Myometrial cell (primary cell): ENCODE measurements around the gene PROSER2. TPM values are rescaled to one million over a fixed set of nuclear protein-coding genes. Genes with fewer than 3 reads are reported as not detected.

Experiments used
- total RNA-seq: library from RNA; depleted of rRNA; stranded (reverse); fragments of >200 nt; gene quantifications from 2 replicates; pipeline ENCODE4 v1.2.3, GENCODE V29; 2015

Gene PROSER2
- 4.3 and 11.3 TPM in 2 replicates for total RNA-seq

DNA sequence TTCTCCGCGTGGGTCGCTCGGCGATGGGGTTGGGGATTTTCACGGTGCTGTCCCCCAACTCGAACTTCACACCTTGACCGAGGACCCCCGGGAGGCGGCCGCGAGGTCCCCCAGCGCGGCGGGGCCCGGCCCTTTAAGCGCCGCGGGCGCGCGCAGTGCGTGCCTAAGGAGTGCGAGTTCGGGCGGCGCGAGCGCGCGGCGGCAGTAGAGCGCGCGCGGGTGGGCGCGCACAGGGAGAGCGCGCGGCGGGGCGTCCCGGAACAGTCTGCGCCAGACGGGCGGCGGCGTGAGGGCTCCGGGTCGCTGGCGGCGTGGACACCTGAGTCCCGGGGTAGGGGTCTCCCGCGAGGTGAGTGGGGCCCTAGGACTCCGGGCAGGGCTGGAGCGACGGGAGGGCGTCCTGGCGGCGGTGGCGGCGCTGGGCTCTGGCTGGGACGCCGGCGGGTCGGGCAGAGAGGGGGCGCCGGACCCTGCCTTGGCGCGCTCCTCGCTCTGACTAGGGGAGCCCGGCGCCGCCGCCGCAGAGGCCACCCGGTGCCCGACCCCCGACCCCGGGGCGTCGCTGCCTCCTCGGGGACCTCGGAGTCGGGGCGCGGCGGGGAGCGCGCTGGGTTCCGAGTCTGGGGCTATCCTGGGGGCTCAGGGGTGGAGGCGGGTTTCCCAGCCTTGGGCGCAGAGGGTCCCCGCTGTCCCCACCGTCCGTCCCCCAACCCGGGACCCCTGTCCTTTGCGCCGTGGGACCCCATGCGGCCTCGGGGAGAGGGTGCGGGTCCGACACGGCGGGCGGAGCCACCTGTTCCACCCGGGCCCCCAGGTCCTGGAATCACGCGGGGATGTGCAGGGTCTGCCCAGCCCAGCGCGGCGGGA, at the start of gene PROSER2:
Gene PROSER2, plus strand, starts transcription at position 235 of the 867 bp plus-strand sequence. CDS start 28,722 bp downstream, outside the sequence.

Other genes starting within 250 kb of the PROSER2 start
- gene USP6NL, start 211.7 kb upstream of the PROSER2 start, total RNA-seq = 6.1 and 8.9 TPM in 2 replicates
- gene ECHDC3, start 81.0 kb upstream of the PROSER2 start, total RNA-seq = 32.3 and 33.0 TPM in 2 replicates
- gene UPF2, start 219.5 kb downstream of the PROSER2 start, total RNA-seq = 8.6 and 12.6 TPM in 2 replicates
- gene DHTKD1, start 245.6 kb downstream of the PROSER2 start, total RNA-seq = 11.5 and 20.6 TPM in 2 replicates